ENCODE measurements around the gene WDR49.
"Not testable (repeated sequence)": the region's sequence is repeated elsewhere in the genome, so short reads cannot be mapped to it uniquely, and the experiment has no call there.

WDR49 gene

DNA sequence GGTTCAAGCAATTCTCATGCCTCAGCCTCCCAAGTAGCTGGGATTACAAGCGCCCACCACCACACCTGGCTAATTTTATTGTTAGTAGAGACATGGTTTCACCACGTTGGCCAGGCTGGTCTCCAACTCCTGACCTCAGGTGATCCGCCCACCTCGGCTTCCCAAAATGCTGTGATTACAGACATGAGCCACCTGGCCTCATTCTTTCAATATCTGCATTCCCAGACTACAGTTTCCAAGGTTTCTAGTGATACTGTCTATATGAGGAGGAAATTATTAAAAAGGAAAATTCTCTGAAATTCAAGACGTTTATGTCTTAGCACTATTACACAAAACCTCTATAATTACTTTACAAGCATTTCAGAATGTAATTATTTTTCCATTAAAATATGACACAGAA, 39.5 kb downstream of the WDR49 start:
- not testable (repeated sequence) for DNase-seq (ENCODE audit: low read depth)

DNA sequence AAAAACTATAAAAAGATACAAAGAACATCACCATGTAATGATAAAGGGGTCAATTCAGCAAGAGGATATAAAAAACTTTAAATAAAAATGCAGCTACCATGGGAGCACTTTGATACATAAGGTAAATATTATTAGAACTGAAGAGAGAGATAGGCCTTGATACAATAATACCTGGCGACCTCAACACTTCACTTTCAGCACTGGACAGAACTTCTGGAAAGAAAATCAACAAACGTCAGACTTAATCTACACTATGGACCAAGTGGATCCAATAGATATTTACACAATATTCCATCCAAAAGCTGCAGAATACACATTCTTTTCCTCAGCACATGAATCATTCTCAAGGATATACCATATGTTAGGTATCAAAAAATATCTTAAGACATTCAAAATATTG, 42.0 kb downstream of the WDR49 start:
- no peak for DNase-seq (ENCODE audit: low read depth)

DNA sequence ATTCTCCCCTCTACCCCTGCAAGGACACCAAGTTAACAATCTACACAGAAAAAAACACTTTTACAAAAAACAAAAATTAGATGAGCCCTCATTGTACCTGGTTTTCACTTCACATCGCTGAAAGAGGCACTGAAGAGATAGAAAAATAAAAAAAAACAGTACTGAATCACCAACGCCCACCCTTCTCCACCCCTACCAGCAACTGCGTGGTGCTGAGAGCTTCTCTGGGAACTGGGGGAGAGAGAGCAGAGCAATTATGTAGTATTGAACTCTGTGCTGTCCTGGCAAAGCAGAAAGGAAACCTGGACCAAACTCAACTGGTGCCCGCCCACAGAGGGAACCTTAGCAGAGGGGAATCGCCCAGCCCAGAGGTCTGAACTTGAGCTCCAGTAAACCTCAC, 44.6 kb downstream of the WDR49 start:
- DNase-seq (ENCODE audit: low read depth): no peak

DNA sequence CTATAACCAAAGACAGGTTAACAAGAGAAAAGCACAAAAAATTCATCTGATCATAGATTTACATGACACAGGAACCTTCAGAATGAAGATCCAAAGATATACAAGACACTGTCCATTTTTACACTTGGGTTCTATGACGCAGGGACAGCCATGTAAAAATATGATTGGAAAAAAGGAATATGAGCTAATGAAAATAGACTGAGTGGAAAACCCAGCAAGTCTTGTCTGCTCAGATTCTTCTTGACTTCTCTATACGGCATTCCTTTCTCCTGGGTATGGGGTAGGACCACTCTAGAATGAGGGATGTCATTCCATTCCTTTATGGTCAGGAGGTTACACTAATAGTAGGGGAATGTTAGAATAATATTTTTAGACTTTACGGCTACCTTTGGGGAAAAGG, 46.9 kb downstream of the WDR49 start:
- no peak for DNase-seq (ENCODE audit: low read depth)

DNA sequence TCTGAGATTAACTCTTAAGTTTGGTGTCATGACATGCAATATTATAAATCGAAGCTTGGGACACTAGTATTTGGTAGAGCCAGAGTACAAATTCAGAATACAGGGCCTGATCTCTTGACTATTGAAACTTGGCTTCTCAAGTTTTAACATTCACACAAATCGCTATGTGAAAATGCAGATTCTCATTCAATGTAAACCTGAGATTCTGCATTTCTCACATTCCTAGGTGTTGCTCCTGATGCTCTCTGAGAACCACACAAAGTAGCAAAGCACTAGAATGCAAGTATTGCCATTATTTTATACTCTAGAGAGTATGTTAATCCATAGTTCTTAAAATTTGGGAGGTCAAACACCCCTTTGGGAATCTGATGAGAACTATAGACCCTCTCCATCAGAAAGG, 47.9 kb downstream of the WDR49 start:
- no peak for DNase-seq (ENCODE audit: low read depth)

DNA sequence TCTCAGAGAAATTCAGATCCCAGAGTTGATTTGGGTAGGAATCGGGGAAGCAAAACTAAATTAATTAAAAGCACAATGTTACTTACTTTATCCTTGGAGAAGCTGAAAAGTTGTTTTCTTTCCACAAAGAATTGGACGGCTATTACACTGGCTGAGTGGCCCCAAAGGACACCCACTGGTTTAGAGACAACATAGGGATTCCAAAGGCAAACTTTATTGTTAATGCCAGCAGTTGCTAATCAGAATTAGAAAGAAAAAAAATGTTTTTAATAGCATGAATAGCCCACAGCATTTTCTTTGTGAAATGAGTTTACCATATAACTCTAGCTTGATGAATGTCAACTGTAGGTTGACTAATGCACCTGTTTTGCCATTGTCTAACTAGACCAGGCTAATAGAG, 51.7 kb downstream of the WDR49 start:
- DNase-seq (ENCODE audit: low read depth): no peak

DNA sequence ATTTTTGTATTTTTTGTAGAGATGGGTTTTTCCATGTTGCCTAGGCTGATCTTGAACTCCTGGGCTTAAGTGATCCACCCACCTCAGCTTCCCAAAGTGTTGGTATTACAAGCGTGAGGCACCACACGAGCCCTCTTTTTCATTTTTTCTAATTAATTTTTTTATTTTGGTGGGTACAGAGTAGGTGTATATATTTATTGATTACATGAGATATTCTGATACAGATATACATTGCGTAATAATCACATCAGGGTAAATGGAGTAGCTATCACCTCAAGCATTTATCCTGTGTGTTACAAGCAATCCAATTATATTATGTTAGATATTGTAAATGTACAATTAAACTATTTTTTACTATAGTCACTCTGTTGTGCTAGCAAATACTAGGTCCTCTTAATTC, 66.1 kb downstream of the WDR49 start:
- no peak for DNase-seq (ENCODE audit: low read depth)

DNA sequence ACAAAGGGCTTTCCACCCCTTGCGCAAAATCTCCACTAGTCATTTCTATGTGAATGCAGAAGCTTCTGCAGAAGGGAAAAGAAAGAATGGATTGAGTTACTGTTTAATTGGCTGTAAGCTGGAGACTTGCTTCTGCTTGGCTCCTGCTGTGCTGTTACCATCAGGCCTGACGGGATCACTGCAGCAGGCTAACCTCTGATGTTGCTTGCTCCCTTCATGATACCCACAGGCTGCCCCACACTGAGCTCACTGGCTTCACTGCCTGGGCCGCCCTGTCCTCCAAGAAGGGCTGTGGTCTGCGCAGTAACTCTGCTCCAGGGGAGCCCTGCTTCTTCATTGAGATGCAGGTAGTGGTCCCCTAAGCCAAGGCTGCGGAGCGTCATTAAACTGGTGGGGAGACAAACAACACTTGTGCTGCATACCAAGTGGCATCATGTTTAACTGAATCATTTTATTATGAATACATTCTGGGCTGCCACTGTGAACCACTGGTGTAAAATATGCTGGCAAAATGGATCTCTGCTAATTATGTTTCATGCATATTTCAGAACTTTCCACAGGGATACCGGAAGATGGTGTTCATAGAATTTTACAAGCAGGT, 78.6 kb downstream of the WDR49 start:
- DNase-seq (ENCODE audit: low read depth): no peak

DNA sequence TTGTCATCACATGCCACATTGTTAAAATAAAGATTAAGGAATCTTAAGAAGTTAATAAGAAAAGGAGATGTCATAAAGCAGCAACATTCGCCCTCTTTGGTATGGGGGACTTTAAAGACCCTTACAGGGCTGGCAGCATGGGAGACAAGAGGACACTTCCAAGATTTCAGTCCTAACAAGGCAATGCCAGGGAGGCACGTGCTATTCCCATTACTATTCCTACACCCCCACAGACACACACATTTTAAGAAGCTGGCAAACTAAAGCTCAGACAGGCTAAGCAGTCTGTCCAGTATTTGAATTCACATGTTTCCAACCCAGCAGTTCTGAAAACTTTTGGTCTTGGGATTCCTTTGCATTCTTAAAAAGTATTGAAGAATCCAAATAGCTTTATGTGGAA, 80.8 kb downstream of the WDR49 start:
- no peak for DNase-seq (ENCODE audit: low read depth)

DNA sequence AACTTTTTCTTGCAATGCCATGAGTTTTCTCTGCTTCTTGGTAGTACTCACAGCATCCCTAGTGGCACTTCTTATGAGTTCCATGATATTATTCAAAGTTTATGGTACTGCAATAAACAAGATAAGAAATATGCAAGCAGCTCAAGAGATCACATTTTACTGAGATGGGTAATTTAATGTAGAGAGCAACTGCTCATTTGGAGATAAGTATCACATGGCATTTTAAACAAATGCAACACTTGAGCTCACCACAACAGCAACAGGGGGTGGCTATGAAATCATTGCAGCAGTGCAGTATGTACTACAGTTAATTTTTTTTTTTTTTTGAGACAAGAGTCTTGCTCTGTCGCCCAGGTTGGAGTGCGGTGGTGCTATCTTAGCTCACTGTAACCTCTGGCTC, 85.1 kb downstream of the WDR49 start:
- no peak for DNase-seq (ENCODE audit: low read depth)

DNA sequence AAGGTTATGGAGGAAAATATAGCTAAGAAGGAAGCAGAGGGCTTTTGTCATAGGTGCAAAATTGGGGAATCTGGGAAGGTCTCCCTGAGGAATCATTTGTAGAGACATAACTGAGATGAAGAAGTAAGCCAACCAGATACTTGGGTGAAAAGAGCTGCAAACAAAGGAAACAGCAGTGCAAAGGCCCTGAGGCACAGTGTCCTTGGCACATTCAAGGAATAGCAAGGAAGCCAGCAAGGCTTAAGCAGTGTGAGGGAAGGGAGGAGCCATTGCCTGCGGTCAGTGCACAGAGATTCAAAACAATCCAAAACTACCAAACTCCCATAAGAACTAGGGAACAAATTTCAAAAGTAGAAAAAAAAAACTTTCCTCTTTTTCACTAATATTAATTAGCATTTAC, 88.3 kb downstream of the WDR49 start:
- no peak for DNase-seq (ENCODE audit: low read depth)

DNA sequence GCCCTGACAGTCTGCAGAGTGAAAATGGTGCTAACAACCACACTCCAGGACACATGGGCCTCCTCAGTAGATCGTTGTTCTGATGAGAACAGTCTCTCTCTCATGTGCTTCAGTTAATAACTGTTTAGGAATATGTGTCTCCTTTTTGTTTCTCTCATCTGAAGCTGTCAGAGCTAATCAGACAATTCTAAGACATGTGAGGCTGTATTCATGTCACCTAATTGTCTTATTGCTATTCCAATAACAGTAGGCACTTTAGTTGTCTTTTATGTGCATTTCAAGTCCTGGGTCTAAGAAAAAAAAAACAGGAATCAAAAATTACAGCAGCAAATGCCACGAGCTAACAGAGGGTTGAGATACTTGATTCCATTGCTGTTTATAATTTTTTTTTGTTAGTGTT, 89.1 kb downstream of the WDR49 start:
- DNase-seq (ENCODE audit: low read depth): no peak

DNA sequence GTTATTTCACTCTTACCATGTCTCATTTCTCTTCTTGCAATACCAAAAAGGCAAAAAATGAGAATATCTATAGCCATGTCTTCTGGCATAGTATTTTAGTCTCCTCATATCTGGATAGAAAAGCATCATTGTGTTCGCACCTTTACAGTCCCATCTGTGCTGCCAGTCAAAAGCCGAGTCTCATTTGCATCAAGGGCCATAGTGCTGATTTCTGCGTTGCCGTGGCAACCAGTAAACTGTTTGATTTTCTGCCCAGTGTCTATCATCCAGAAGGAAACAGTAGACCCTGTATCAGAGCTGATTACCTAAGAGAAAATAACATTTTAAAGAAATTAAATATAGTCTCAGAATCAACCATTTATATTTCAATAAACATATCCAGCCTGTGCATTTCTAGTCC, 93.8 kb downstream of the WDR49 start:
- DNase-seq (ENCODE audit: low read depth): no peak

DNA sequence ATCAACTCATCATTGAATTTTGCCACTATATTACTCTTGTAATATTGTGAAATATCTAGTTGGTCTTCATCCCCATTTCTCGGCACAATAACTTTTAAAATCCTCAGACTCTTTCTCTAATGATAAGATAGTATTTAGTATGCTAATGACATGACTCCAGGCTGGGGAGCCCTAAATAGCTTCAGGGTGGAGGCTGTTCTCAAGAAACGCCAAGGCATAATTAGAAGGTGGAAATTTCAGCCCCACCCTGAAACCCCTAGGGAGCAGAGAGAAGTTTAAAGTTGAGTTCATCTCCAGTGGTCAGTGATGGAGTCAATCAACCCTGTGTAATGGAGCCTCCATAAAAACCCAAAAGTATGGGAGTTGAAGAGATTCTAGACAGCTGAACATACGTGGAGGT, 98.8 kb downstream of the WDR49 start:
- DNase-seq (ENCODE audit: low read depth): no peak

DNA sequence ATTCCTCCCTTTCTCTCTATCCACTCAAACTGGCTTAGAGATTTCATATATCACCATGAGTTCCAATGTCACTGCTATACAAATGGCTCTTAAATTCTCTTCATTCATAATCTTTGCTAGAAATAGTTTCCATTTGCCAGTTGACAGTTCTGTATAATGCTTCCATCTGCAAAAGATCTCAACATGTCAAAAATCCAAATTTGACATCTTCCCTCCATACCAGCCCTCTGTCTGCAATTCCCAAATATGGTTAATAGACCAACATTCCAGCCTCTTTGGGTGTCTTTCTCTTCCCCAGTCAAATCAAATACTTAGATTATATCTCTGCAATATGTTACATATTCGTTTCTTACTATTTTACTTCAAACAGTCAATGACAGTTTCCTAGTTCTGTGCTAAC, 115.7 kb downstream of the WDR49 start:
- DNase-seq (ENCODE audit: low read depth): no peak

DNA sequence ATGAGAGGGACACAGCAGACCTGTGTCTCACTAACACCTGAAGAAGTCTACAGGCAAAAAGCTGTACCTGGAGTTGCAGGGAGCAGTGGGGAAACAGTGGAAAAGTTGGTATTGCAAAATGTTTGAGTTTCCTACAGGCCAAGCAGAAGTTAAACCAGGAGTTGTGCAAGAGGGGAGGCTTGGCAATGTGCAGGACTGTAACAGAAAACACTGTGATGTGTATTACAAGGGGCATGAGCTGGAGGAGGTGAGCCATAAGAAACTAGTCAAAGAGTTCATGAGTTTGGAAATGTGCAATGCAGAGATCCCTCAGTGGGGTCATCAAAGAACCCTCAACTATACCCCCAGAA, 132.8 kb downstream of the WDR49 start:
- DNase-seq (ENCODE audit: low read depth): no peak

DNA sequence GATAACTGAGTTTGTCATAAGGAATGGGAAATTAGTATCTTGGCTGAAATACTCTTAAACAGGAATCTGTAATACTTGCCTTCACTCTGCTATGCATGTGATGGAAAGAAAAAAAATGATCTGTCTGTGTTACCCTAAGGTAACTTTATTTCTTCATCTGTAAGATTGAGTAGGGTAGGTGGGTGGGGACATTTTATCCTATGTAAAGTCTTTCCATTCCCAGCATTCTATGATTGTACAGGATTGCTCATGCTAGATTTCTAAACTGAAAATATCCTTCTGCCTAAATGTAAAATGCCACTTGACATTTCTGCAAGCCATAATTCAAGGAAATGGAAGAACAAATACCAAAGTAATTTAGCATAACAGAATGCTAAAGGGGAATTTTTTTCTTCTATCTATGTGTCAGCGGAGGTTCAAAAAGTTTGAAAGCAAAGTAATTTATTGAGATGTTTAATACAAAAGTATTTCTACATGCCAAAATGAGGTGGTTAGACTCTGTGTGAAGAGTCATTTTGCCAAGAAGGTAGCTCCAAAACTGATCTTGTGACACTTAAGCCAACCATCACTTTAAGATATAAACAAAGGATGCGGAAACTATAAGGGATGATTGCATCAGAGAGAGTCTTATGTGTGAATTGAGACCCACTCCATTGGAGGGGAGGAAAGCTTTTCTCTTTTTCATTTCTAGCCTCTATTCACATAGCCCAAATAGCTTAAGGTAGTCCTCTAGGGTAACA, 133.3 kb downstream of the WDR49 start:
- no peak for DNase-seq (ENCODE audit: low read depth)

DNA sequence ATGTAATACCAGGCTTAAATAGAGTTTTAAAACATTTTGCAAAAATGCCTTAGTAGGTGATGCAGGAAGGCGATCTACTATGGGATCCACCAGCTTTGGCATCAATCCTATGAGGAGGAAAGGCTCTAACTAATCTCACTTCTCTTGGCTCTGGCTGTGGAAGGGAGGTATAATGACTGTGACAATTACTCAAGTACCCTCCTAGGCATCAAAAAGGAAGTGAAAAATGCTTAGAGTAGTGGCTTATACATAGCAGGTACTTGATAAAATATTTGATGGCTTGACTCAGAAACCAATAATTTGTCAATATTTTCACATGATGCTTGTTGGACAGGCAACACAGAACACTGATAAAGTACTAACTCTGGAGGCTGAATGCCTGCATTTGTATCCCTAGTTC, 145.8 kb downstream of the WDR49 start:
- DNase-seq (ENCODE audit: low read depth): no peak

DNA sequence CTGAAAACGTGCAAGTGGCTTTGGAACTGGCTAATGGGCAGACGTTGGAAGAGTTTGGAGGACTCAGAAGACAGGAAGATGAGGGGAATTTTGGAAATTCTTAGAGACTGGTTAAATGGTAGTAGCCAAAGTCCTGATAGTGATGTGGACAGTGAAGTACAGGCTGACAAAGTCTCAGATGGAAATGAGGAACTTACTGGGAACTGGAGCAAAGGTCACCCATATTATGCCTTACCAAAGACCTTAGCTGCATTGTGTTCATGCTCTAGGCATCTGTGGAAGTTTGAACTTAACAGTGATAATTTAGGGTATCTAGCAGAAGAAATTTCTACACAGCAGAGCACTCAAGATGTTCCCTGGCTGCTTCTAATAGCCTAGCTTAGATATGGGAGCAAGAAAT, 151.3 kb downstream of the WDR49 start:
- no peak for DNase-seq (ENCODE audit: low read depth)

DNA sequence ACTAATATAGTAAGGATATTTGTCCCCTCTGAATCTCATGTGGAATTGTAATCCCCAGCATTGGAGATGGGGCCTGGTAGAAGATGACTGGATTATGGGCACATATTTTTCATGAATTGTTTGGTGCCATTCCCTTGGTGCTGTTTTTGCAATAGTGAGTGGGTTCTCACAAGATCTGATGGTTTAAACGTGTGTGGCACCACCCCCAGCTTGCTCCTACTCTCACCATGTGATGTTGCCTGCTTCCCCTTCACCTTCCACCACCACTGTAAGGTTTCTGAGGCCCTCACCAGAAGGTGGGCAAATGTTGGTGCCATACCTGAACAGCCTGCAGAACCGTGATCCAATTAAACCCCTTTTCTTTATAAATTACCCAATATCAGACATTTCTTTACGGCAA, 151.8 kb downstream of the WDR49 start:
- DNase-seq (ENCODE audit: low read depth): no peak

DNA sequence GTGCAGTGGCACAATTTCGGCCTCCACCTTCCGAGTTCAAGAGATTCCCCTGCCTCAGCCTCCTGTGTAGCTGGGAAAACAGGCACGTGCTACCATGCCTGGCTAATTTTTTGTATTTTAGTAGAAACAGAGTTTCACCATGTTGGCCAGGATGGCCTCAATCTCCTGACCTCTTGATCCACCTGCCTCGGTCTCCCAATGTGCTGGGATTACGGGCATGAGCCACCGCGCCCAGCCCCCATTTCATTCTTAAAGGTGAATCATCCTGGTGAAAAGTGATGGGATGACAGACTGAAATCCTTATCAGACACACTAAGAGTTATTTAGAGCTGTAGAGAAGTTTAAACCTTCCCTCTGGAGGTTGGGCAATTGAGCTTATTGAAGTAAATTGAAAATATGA, 155.8 kb downstream of the WDR49 start:
- DNase-seq (ENCODE audit: low read depth): no peak

DNA sequence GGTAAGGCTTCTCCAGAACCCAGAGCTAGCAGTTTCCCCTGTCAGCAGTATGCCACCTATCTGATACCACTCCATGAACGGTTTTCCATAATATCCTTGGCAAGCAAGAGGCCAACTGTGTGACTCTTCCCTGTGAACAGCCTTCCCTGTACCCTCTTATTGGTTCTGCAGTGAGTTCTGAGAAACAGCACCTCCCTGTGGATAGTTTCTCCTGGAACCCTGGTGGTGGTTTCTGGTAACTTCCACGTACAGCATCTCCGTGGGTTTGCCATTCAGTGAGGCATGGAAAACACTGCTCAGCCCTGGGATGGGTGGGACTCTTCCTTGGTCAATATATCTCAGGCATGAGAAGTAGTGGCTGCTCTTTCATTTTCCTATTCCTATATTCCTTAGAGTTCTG, 160.5 kb downstream of the WDR49 start:
- no peak for DNase-seq (ENCODE audit: low read depth)

DNA sequence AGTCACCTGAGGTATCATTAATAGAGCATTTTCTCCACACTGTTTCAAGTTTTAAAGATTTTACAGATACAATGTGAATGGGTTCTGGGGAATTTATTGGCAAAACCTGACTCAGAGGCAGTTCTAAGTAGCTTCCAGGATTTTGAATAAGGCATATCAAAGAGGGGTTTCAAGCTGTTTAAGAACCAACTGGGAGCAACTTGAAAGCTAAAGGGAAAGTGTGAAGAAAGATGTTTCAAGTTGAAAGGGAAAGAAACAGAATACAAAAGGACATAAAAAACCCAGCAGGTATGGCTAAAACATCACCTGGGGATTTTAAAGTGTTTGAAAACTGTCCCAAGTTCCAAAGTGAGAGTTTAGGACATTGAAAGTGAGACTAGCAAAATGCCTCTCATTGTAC, 162.1 kb downstream of the WDR49 start:
- DNase-seq (ENCODE audit: low read depth): no peak

DNA sequence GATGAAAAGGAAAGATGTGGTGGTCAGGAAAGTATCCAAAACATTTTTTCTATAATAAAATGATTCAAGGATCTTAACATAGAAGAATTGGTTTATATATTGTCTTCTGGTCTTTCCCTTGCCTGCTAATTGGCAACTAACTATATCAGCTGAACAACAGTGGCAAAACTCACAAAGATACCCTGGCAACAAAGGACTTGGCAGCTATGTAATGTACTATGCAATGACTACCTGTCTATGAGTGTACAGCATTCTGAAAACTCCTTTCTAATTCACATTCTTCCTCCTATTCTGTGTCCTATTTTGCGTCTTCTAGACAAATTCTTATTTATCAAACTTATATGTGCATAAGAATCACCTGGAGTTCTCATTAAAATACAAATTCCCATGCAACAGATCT, 164.2 kb downstream of the WDR49 start:
- no peak for DNase-seq (ENCODE audit: low read depth)
